ENCODE measurements around the gene RPS3.
"Not testable (repeated sequence)": the region's sequence is repeated elsewhere in the genome, so short reads cannot be mapped to it uniquely, and the experiment has no call there.

The RPS3 gene

GRCh38 chr11:75380716-75381420 lies 18.4 kb upstream of the RPS3 start:
- DNase-seq, result no peak

GRCh38 chr11:75383246-75383645 lies 16.1 kb upstream of the RPS3 start:
- no peak for DNase-seq

DNA sequence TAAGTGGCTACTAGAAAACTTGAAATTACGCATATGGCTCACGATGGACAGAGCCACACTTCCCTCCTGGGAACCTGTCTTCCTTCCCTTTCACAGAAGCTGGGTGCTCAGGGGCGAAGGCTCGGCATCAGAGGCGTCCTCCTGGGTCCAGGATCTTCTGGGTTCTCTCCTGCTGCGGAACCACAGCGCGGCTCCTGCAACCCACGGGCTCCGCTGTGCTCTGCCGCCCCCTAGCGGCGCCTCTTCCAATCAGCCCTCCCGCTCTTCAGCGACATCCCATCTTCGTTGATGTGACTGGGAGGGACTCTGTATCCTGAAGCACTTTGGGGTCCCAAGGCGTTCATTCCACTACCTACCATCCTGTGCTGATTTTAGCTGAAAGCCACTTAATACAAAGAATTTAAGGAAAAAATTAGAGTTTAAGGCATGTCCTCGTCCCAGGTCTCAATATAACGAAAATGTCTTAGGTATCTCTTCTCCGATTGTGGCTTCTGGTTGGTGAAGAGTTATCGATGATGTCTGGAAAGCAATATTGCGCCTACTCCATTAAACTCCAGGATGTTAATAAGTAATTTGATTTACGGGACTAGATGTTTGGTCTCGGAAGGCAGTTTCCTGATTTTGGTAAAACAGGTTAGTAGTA lies 14.8 kb upstream of the RPS3 start:
- peak; percentile 71 for DNase-seq

- DNase-seq, result no peak
These were observed 12.2 kb upstream of the RPS3 start for GRCh38 chr11:75386942-75387630.

DNA sequence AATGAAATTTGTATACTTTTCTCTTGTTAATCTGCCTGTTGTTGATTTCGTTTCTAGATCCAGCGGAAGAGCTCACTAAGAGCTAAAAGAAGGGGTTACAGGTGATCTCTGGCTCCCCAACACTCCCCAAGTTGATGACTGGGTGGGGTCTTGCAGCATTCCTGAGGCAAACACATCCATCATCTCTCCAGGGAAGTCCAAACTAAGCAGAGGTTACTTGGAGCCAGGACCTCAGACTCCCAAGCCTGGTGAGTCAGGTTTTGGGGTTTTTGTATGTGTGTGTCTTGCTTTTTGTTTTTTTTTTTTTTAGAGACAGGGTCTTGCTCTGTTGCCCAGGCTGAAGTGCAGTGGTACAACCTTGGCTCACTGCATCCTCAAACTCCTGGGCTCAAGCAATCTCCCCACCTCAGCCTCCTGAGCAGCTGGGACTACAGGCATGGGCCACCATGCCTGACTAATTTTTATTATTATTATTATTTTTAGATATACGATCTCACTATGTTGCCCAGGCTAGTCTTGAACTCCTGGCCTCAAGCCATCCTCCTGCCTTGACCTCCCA lies 11.5 kb upstream of the RPS3 start:
- DNase-seq, result no peak

DNA sequence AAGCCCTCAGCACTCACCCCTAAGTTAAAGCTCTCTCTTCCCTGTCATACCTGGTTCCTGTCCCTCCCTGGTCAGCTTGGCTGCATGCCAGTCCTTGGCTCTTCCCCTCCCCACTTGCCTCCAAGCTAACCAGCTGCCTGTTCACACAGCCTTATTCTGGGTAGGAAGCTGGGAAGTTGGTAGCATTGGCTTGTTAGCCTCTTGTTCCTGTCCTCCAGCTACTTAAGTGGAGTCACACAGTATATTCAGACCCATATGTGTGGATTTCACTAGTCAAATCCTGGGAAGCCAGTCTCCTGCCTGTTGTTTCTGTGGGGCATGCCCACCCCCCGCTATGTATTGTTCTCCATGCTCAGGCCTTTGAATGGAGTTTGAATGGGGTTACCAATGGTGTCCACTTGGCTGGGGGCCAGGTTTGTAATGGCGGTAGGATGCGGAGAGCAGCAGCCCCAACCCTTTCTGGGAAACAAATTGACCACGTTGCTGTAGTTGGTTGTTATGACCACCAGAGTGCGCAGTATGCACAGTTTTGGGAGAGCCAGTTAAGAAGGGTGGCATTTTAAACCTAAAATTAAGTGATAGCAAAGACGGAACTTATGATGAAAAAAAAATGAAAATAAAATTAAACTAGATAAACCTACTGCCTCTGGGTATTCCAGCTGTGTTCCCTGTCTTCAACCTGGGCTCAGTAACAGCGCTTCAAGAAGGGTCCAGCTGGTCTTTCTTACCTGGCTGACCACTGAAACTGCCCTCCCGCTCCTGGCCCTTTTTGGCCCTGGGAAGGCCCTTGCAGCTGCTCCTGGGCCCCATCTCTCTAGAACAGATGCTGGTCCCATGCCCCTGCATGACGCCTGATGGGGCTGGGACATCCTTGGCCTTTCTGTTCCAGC lies 10.7 kb upstream of the RPS3 start:
- peak; percentile 78 for DNase-seq

DNA sequence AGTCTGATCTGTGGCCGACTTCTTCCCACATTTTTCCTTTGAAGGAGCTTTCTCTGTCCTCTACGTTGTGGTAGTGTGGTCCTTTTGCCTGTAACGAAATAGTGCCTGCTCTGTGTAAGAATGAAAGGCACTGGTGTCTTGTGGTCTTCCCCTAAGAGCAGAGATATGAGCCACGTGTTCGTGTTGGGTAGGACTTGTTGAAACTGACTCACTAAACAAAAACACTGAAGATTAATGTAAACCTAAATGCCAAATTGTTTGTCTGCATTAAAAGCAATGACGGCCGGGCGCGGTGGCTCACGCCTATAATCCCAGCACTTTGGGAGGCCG lies 10.1 kb upstream of the RPS3 start:
- DNase-seq, result no peak

DNA sequence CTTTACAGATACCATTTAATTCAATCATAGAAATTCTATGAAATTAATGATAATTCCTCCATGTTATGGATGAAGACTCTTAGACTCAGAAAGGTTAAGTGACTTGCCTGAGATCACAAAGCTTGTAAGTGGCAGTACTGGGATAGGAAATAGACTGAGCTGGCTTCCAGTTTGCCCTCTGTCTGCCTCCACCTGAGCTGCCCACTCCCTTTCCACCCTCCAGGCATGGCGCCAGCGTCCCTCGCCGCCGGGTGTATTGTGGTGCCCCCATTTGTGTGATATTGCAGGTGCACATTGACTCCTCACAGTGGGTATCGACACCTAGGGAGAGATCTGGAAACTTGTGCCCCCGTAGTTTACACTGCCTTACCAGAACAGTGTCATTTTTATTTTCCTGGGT lies 9.4 kb upstream of the RPS3 start:
- DNase-seq, result no peak

GRCh38 chr11:75394085-75394840 lies 5.1 kb upstream of the RPS3 start:
- no peak for DNase-seq

DNA sequence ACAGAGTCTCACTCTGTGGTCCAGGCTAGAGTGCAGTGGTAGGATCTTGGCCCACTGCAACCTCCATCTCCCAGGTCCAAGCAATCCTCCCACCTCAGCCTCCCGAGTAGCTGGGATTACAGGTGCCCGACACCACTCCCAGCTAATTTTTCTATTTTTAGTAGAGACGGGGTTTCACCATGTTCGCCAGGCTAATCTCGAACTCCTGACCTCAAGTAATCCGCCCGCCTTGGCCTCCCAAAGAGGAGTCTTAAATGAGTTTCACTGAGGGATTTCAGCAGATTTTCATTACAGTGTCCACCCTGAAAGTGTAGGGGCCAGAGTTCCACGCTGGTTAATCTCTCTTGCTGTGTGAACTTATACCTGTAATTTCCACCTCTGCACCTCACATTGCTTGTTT lies 412 bp upstream of the RPS3 start:
- no peak for DNase-seq

GRCh38 chr11:75400146-75400865 lies 988 bp downstream of the RPS3 start:
- DNase-seq, result no peak

- no peak for DNase-seq
These were observed 2.9 kb downstream of the RPS3 start for GRCh38 chr11:75402002-75402773.

DNA sequence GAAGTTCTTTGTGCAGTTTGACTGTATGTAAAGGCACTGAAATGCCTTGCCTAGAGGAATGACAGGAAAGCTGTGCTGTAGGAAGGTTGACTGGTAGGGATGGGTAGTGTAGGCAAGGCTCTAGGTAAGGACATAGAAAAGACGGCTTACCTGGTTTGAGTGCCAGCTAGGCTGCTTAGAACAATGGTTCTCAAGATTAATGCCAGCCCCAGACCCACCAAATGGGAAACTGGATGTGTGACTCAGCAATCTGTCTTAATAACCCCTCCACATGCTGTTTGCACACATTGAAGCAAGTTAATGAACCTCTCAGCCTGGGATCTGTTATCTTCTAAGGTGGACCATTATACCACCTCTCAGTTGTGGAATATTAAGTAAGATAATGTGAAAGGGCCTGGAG lies 3.7 kb downstream of the RPS3 start:
- DNase-seq, result no peak

DNA sequence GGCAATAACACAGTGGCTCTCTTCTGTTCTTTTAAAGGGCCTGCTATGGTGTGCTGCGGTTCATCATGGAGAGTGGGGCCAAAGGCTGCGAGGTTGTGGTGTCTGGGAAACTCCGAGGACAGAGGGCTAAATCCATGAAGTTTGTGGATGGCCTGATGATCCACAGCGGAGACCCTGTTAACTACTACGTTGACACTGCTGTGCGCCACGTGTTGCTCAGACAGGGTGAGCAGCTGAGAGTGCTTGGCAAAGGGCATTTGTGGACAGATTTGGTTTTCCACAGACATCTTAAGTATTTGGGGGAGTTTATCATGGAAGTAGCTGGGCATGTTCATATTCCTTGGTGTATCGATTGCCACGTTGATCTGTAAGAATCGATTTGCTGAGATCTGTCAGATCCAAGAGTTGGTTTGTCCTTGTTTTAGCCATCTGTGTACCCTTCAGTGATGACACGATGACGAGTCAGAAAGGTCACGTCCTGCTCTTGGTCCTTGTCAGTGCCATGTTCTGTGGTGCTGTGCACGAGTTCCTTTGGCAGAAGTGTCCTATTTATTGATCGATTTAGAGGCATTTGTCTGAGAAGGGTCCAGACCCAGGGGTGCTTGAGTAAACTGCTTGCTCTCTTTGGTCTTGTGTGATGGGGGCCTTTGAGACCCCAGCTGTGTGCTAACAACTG lies 4.8 kb downstream of the RPS3 start:
- no peak for DNase-seq

DNA sequence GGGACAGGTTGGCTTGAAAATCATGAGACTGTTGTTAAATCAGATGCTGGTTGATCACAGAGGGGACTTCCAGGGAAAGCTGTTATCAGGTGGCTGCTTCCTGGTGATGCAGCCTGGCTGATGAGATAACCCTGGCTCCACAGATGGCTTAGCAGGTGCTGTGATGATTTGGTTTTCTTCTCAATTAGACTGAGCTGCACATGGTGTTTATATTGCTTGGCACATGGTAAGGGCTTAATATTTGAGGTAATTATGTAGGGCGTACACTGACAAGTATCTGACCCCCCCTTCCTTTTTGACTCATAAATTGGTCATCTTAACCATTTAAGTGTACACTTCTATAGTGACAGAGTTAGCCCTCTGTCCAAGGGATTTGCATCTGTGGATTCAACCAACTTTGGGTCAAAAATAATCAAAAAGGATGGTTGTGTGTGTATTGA lies 7.0 kb downstream of the RPS3 start:
- DNase-seq, result no peak

- DNase-seq, result no peak
These were observed 9.6 kb downstream of the RPS3 start for GRCh38 chr11:75408957-75409219.

GRCh38 chr11:75409971-75410370 lies 10.7 kb downstream of the RPS3 start:
- not testable (repeated sequence) for DNase-seq

- not testable (repeated sequence) for DNase-seq
These were observed 13.8 kb downstream of the RPS3 start for GRCh38 chr11:75413146-75413545.

DNA sequence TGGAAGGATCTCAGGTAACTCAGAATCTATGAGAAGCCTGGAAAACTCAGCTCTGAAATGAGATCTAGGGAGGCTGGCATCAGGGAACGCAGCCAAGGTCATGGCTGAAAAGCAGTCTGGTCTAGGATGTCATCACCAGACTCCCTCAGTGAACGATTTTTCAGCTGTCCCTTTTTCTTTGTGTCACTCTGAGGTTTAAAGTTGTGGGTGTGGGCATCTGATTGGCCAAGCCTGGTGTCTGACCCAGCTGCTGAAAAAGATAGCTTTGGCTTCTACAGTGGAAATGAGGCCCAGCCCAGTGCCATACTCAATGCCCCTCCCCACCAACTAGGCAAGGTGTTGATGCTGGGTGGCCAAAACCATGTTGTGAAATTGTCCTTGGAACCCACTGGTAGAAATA lies 14.5 kb downstream of the RPS3 start:
- DNase-seq, result no peak

All from NCI-H1092 (cell line).